ENCODE data around the gene NCAM1.
"Not testable (repeated sequence)": the region's sequence is repeated elsewhere in the genome, so short reads cannot be mapped to it uniquely, and the experiment has no call there.

The NCAM1 gene

GRCh38 chr11:113295993-113296392, 334.8 kb downstream of the NCAM1 start:
- no peak overlapping the region for H3K4me3 ChIP-seq (ENCODE audit: low read length)
- DNase-seq (ENCODE audit: low read depth): no peak
- TF ChIP-seq, protein P1, sequence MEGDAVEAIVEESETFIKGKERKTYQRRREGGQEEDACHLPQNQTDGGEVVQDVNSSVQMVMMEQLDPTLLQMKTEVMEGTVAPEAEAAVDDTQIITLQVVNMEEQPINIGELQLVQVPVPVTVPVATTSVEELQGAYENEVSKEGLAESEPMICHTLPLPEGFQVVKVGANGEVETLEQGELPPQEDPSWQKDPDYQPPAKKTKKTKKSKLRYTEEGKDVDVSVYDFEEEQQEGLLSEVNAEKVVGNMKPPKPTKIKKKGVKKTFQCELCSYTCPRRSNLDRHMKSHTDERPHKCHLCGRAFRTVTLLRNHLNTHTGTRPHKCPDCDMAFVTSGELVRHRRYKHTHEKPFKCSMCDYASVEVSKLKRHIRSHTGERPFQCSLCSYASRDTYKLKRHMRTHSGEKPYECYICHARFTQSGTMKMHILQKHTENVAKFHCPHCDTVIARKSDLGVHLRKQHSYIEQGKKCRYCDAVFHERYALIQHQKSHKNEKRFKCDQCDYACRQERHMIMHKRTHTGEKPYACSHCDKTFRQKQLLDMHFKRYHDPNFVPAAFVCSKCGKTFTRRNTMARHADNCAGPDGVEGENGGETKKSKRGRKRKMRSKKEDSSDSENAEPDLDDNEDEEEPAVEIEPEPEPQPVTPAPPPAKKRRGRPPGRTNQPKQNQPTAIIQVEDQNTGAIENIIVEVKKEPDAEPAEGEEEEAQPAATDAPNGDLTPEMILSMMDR (conservative IDR thresholded peaks at IDR 0.05; ENCODE audit: low read depth, low read length): no peak

GRCh38 chr11:113296447-113297205, 335.4 kb downstream of the NCAM1 start:
- TF ChIP-seq, protein P1 (conservative IDR thresholded peaks at IDR 0.05; ENCODE audit: low read depth, low read length): no peak
- H3K4me3 ChIP-seq (ENCODE audit: low read length): no peak overlapping the region
- no peak for DNase-seq (ENCODE audit: low read depth)

GRCh38 chr11:113298496-113298895, 337.3 kb downstream of the NCAM1 start:
- DNase-seq (ENCODE audit: low read depth); H3K4me3 ChIP-seq (ENCODE audit: low read length): not testable (repeated sequence)

GRCh38 chr11:113304916-113305315, 343.7 kb downstream of the NCAM1 start:
- DNase-seq (ENCODE audit: low read depth): no peak
- TF ChIP-seq, protein P1 (conservative IDR thresholded peaks at IDR 0.05; ENCODE audit: low read depth, low read length): no peak
- H3K4me3 ChIP-seq (ENCODE audit: low read length): no peak overlapping the region

DNA sequence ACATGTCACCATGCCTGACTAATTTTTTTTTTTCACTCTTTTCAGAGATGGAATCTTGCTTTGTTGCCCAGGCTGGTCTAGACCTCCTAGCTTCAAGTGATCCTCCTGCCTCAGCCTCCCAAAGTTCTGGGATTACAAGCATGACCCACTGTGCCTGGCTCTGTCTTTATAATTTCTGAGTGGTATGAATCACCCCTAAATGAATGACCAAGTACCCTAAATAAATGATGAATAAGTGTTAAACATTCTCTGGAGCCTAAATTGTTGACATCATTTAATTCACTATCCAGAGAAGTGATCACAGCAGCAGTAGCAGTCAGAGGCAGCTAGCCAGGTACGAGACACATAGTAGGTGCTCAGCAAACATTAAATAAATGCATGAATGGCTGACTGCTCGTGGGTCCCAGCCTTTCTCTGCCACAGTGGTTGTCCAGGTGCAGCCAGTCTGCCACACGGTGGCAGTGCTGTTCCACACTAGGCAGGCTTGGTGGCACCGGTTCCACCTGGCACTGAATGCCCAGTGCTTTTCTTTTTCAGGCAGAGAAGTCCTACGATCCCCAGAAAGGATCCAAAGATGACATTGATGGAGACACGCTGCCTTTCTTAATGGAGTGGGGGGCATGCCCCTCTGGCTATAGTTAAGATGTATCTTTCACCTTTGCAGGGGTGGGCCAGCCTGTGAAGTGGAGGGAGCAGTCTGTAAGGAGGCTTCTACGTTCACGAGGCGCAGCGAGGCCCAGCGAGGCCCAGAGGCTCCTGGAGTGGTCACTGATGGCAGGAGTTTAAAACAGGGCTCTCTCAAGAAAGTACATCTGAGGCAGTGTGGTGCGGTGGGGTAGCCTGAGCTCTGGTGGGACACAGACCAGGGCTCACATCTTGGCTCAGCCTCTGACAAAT, 344.5 kb downstream of the NCAM1 start:
- H3K4me3 ChIP-seq (ENCODE audit: low read length): no peak overlapping the region
- peak; percentile 17 for DNase-seq (ENCODE audit: low read depth)
- TF ChIP-seq, protein P1 (conservative IDR thresholded peaks at IDR 0.05; ENCODE audit: low read depth, low read length): peak; percentile 98

DNA sequence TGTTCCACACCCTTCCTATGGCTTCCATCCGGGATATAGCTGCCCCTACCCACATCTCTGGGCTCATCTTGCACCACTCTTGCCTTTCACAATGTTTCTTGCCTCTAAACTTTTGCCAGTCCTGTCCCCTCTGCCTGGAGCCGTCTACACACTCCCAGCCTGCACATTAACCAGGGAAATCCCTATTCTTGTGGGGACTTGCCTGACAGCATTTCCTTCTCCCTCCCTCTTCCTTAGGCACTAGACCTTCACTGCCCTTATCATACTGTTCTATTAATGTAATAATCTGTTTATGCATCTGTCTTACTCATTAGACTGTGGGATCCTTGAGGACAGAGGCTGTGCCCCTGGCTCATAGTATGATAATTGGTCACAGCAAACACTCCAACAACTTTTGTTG, 347.4 kb downstream of the NCAM1 start:
- TF ChIP-seq, protein P1 (conservative IDR thresholded peaks at IDR 0.05; ENCODE audit: low read depth, low read length): no peak

DNA sequence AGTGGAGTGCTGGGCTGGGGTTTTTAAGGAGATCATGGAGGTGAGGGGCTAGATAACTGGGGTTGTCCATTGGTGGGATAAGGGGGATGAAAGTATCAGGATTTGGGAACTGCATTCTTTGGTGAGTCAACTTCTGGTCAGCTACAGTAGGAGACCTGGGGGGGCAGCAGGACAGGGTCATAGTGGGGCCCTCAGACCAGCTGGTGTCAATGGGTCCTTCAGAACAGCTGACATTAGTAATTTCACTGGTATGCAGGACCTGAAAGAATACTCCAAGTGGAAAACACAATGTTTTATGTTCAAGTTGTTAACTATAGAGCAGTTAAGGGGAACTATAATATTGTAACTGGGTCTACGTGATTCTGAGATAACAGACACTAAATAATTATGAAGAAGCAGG, 350.3 kb downstream of the NCAM1 start:
- no peak overlapping the region for H3K4me3 ChIP-seq (ENCODE audit: low read length)
- TF ChIP-seq, protein P1 (conservative IDR thresholded peaks at IDR 0.05; ENCODE audit: low read depth, low read length): no peak
- no peak for DNase-seq (ENCODE audit: low read depth)

More for the DNA sequence above, 347.4 kb downstream of the NCAM1 start:
- H3K4me3 ChIP-seq (ENCODE audit: low read length): no peak overlapping the region
- DNase-seq (ENCODE audit: low read depth): no peak
